K562 (cell line): ENCODE results near the gene FAAP100. TPM values are rescaled to one million over a fixed set of nuclear protein-coding genes. Genes with fewer than 3 reads are reported as not detected.
A peak's percentile ranks its signal among the peaks of the same experiment; 100 is the strongest.
"Not testable (repeated sequence)": the region's sequence is repeated elsewhere in the genome, so short reads cannot be mapped to it uniquely, and the experiment has no call there.

Experiments used
- ATAC-seq: fragments of 200-7000 bp; cut with Tn5 transposase; 3 replicates; pipeline ENCODE4 v1.9.1; 2020; ENCODE audit warnings: moderate library complexity
- BruUV-seq: library from RNA; stranded (reverse); fragments of 400-500 nt; replicated peaks from 2 replicates; lab custom pipeline; 2021; lab: Mats Ljungman, UMichigan
- CTCF ChIA-PET: fragments of 300-600 bp; formaldehyde crosslinking; extraction: SDS; loops from one replicate; lab custom pipeline; 2021; ENCODE audit warnings: low intra/inter-chr PET ratio; lab: Yijun Ruan, JAX
- POLR2A ChIA-PET: fragments of 300-600, 350-650 bp; sonication (Branson Sonifier 250); formaldehyde crosslinking; extraction: SDS; loops from one replicate; lab custom pipeline; 2021; ENCODE audit warnings: antibody characterized with exemption, inconsistent platforms; lab: Yijun Ruan, JAX
- DNase-seq, 4 experiments: peaks; one replicate each; pipeline versions ENCODE4 v3.0.0 to v3.0.0-alpha.2; 2011 to 2018; ENCODE audit warnings: low spot score in 3 of 4, mixed read lengths in 3 of 4; ENCODE audit errors: extremely low read depth in 1 of 4
- FAIRE-seq: peaks from 2 replicates; lab custom pipeline; 2011; peaks lifted over from hg19 to GRCh38; lab: Jason Lieb, UNC
- H2AFZ ChIP-seq: 2 replicates; pipeline ENCODE4 v1.6.0; 2011; ENCODE audit warnings: low read depth, low read length, control low read depth, inconsistent platforms
- H3K27ac ChIP-seq: fragments of 200-600 bp; 3 replicates; pipeline ENCODE4 v1.8.0; 2011; ENCODE audit warnings: low read depth, mild to moderate bottlenecking, control low read depth, inconsistent platforms, low read length, moderate library complexity, mixed read lengths; ENCODE audit errors: extremely low read depth
- H3K27me3 ChIP-seq, 2 experiments: fragments of 300-600 bp in 1 of 2; 2 replicates in 1 of 2; 3 replicates in 1 of 2; pipeline versions ENCODE4 v1.6.0 to v1.8.0; 2011; ENCODE audit warnings: inconsistent platforms in 2 of 2, low read length in 2 of 2, mild to moderate bottlenecking in 1 of 2, mixed read lengths in 1 of 2, moderate library complexity in 1 of 2; ENCODE audit not compliant: control insufficient read depth in 2 of 2, insufficient read depth in 2 of 2
- H3K36me3 ChIP-seq: fragments of 300-600 bp; 3 replicates; pipeline ENCODE4 v1.8.0; 2011; ENCODE audit warnings: mild to moderate bottlenecking, low read length, inconsistent platforms; ENCODE audit not compliant: control insufficient read depth, insufficient read depth
- H3K4me1 ChIP-seq, 2 experiments: fragments of 200-600 bp in 1 of 2; replicated peaks in 1 of 2; 2 replicates in 1 of 2; 3 replicates in 1 of 2; pipeline versions ENCODE4 v1.5.1 to v1.8.0; 2011; ENCODE audit warnings: inconsistent platforms in 2 of 2, low read length in 2 of 2, mild to moderate bottlenecking in 1 of 2, mixed read lengths in 1 of 2, moderate library complexity in 1 of 2; ENCODE audit not compliant: control insufficient read depth in 2 of 2, insufficient read depth in 2 of 2
- H3K4me2 ChIP-seq: 2 replicates; pipeline ENCODE4 v1.6.1; 2011; ENCODE audit warnings: low read length, control low read depth, inconsistent platforms, mixed read lengths; ENCODE audit not compliant: insufficient read depth
- H3K4me3 ChIP-seq: fragments of 200-600 bp; sonication (generic), shearing (Covaris generic); 2 replicates; pipeline ENCODE4 v1.5.1; 2016; ENCODE audit warnings: control low read depth, inconsistent platforms
- H3K79me2 ChIP-seq: fragments of 200-600 bp; 3 replicates; pipeline ENCODE4 v1.8.0; 2011; ENCODE audit warnings: low read length, inconsistent platforms; ENCODE audit not compliant: control insufficient read depth, insufficient read depth
- H3K9ac ChIP-seq, 2 experiments: 2 replicates each; pipeline versions ENCODE4 v1.6.0 to v1.6.1; 2011; ENCODE audit warnings: low read depth in 2 of 2, low read length in 2 of 2, control low read depth in 1 of 2, inconsistent platforms in 1 of 2, mild to moderate bottlenecking in 1 of 2, mixed read lengths in 1 of 2; ENCODE audit not compliant: insufficient read depth in 1 of 2
- H3K9me1 ChIP-seq: one replicate; pipeline ENCODE4 v1.6.0; 2011; ENCODE audit warnings: inconsistent platforms, mild to moderate bottlenecking, low read length, moderate library complexity; ENCODE audit not compliant: control insufficient read depth, insufficient read depth
- H3K9me3 ChIP-seq: replicated peaks from 2 replicates; pipeline ENCODE4 v1.5.1; 2011; ENCODE audit warnings: low read depth, low read length, inconsistent platforms; ENCODE audit not compliant: control insufficient read depth, insufficient read depth
- H4K20me1 ChIP-seq: replicated peaks from 2 replicates; pipeline ENCODE4 v1.6.1; 2011; ENCODE audit warnings: low read length, inconsistent platforms, mixed read lengths; ENCODE audit not compliant: control insufficient read depth, insufficient read depth
- CTBP1 ChIP-seq: fragments of 450-650 bp; IDR thresholded peaks from 2 replicates; pipeline ENCODE4 v1.6.1; 2016; ENCODE audit warnings: borderline replicate concordance
- EHMT2 ChIP-seq: fragments of 450-650 bp; IDR thresholded peaks from 2 replicates; pipeline ENCODE4 v1.6.1; 2018; ENCODE audit warnings: antibody characterized with exemption
- GATA2 ChIP-seq: sonication (generic); formaldehyde crosslinking; IDR thresholded peaks from 2 replicates; pipeline ENCODE4 v1.4.0; 2020; ENCODE audit warnings: mild to moderate bottlenecking, missing genetic modification reagents
- GATAD2A ChIP-seq: fragments of 450-650 bp; IDR thresholded peaks from 2 replicates; pipeline ENCODE4 v1.6.1; 2017
- HLTF ChIP-seq: fragments of 450-650 bp; IDR thresholded peaks from 2 replicates; pipeline ENCODE4 v1.6.1; 2016
- NKRF ChIP-seq: fragments of 450-650 bp; IDR thresholded peaks from 2 replicates; pipeline ENCODE4 v1.6.1; 2016; ENCODE audit warnings: borderline replicate concordance
- PHB2 ChIP-seq: fragments of 450-650 bp; IDR thresholded peaks from 2 replicates; pipeline ENCODE4 v1.6.1; 2017; ENCODE audit warnings: low read depth
- POLR2A ChIP-seq: fragments of 450-650 bp; conservative IDR thresholded peaks from 2 replicates; pipeline ENCODE4 v1.6.1; 2016
- POLR2B ChIP-seq: fragments of 450-650 bp; IDR thresholded peaks from 2 replicates; pipeline ENCODE4 v1.6.1; 2018; ENCODE audit warnings: low read depth; ENCODE audit not compliant: partially characterized antibody
- SUPT5H ChIP-seq: fragments of 450-650 bp; IDR thresholded peaks from 2 replicates; pipeline ENCODE4 v1.6.1; 2016
- YBX1 ChIP-seq: fragments of 450-650 bp; IDR thresholded peaks from 2 replicates; pipeline ENCODE4 v1.7.1; 2016; ENCODE audit warnings: mild to moderate bottlenecking
- ZBTB40 ChIP-seq, 2 experiments: fragments of 450-650 bp in 1 of 2; sonication (generic) in 1 of 2; formaldehyde crosslinking in 1 of 2; IDR thresholded peaks; 2 replicates each; pipeline versions ENCODE4 v1.7.1 to v1.9.0; 2016 to 2022; ENCODE audit warnings: inconsistent platforms in 1 of 2, mild to moderate bottlenecking in 1 of 2, missing genetic modification reagents in 1 of 2
- WGBS: fragments of 100-300 bp; shearing (Covaris generic); methylation state at CpG from one replicate; pipeline ENCODE4 v1.1.6; 2016; ENCODE audit warnings: low coverage, mixed read lengths; ENCODE audit not compliant: insufficient coverage; ENCODE audit errors: missing lambda C conversion rate; 5-methylcytosine and 5-hydroxymethylcytosine counted together
- in situ Hi-C: fragments of 300-500 bp; cut with MboI; formaldehyde crosslinking; loops from 4 replicates; pipeline ENCODE4 v1.15.0; 2018; ENCODE audit warnings: inconsistent platforms, mixed read lengths
- intact Hi-C: fragments of 100-400 bp; cut with micrococcal nuclease; formaldehyde crosslinking; loops from 2 replicates; pipeline ENCODE4 v1.14.2; 2022
- polyA plus RNA-seq, 8 experiments: library from polyadenylated mRNA; depleted of rRNA in 4 of 8; stranded (reverse) in 5 of 8; unstranded in 3 of 8; fragments of >200 nt; fragmentation: Nextera tagmentation in 2 of 8; fragmentation: Illumina TruSeq in 1 of 8; extraction: Ambion mirVana in 2 of 8; extraction: Trizol in 1 of 8; gene quantifications; 2 replicates each; pipeline versions ENCODE4 v1.2.1 to v1.2.3, GENCODE V29; 2011 to 2014; ENCODE audit warnings: inconsistent platforms in 1 of 8, missing spikeins in 1 of 8
- total RNA-seq, 7 experiments: library from RNA; depleted of rRNA in 6 of 7; stranded (reverse); fragments of >200 nt in 6 of 7; fragmentation: Illumina TruSeq in 2 of 7; extraction: Trizol in 2 of 7; gene quantifications; 2 replicates each; pipeline versions ENCODE4 v1.2.1 to v1.2.3, GENCODE V29; 2011 to 2021; ENCODE audit warnings: low replicate concordance in 1 of 7

Gene FAAP100
- total and polyA plus RNA-seq, 9 of the 15 experiments (the other 6 are each of a cell fraction or from before 2014, with no cell fraction given) = 0.31 to 51.2 (median 12.6) TPM

GRCh38 chr17:81531998-81532404 is 20.2 kb downstream of the FAAP100 start:
- BruUV-seq; H3K27ac ChIP-seq; H3K9me1 ChIP-seq; intact Hi-C loops; H3K9me3 ChIP-seq; H2AFZ ChIP-seq; H4K20me1 ChIP-seq; POLR2A ChIA-PET; H3K79me2 ChIP-seq; H3K4me3 ChIP-seq; ATAC-seq; CTCF ChIA-PET; H3K4me2 ChIP-seq; H3K36me3 ChIP-seq; in situ Hi-C loops; H3K9ac ChIP-seq; DNase-seq; TF ChIP-seq ZBTB40 (IDR thresholded peaks at IDR 0.05): not testable (repeated sequence)
- peaks cover 0 to 15% of the 10 kb centered on the region in 2 experiments; a peak in 3 of 5 replicates for H3K27me3 ChIP-seq
- 100% methylated on average over 1 of the region's 3 CpGs for WGBS
- peak; percentile 85 for FAIRE-seq
- peaks cover 0 to 53% of the 10 kb centered on the region in 2 experiments; a peak in 2 of 5 replicates for H3K4me1 ChIP-seq
- TF ChIP-seq GATA2 (peak; percentile 40; the same call in 1 of the 2 replicates), SUPT5H (peak; percentile 75), CTBP1 (0 out of 2 replicates have a peak, but pooled peaks have one; percentile 13), NKRF (0 out of 2 replicates have a peak, but pooled peaks have one; percentile 14), YBX1 (peak; percentile 89; the same call in 1 of the 2 replicates), EHMT2 (peak; percentile 44; the same call in 1 of the 2 replicates), POLR2A (peak; percentile 40; the same call in 1 of the 2 replicates), PHB2 (peak; percentile 17; the same call in 1 of the 2 replicates), GATAD2A (0 out of 2 replicates have a peak, but pooled peaks have one; percentile 46), ZBTB40 (CRISPR knock-in tag; IDR thresholded peaks at IDR 0.05) (peak; percentile 13; the same call in 1 of the 2 replicates), POLR2B (peak; percentile 33), HLTF (0 out of 2 replicates have a peak, but pooled peaks have one; percentile 39)
